NCI-H2196 (cell line): ENCODE results near the gene RBFOX2.
"Not testable (repeated sequence)": the region's sequence is repeated elsewhere in the genome, so short reads cannot be mapped to it uniquely, and the experiment has no call there.

Experiments used
- DNase-seq: peaks from one replicate; lab custom pipeline; 2025; ENCODE audit not compliant: unreplicated experiment; lab: John Stamatoyannopoulos, UW

RBFOX2 gene

GRCh38 chr22:35791788-35792187, 236.8 kb downstream of the RBFOX2 start:
- not testable (repeated sequence) for DNase-seq

- DNase-seq, result no peak
Observed at GRCh38 chr22:35785181-35785923, 243.3 kb downstream of the RBFOX2 start.

- DNase-seq, result no peak
Observed at GRCh38 chr22:35784633-35785032, 244.0 kb downstream of the RBFOX2 start.

GRCh38 chr22:35783943-35784614, 244.5 kb downstream of the RBFOX2 start:
- DNase-seq, result no peak

GRCh38 chr22:35782504-35782903, 246.1 kb downstream of the RBFOX2 start:
- no peak for DNase-seq

- no peak for DNase-seq
Observed at GRCh38 chr22:35781898-35782297, 246.7 kb downstream of the RBFOX2 start.

- DNase-seq, result no peak
Observed at GRCh38 chr22:35777335-35777975, 251.2 kb downstream of the RBFOX2 start.

GRCh38 chr22:35775339-35775738, 253.3 kb downstream of the RBFOX2 start:
- no peak for DNase-seq

- no peak for DNase-seq
Observed at GRCh38 chr22:35769974-35770373, 258.6 kb downstream of the RBFOX2 start.

- DNase-seq, result no peak
Observed at GRCh38 chr22:35766654-35767580, 261.7 kb downstream of the RBFOX2 start.

- no peak for DNase-seq
Observed at GRCh38 chr22:35761037-35761436, 267.6 kb downstream of the RBFOX2 start.

- DNase-seq, result no peak
Observed at GRCh38 chr22:35758394-35758793, 270.2 kb downstream of the RBFOX2 start.

GRCh38 chr22:35756722-35757121, 271.9 kb downstream of the RBFOX2 start:
- DNase-seq, result no peak

GRCh38 chr22:35754761-35755160, 273.9 kb downstream of the RBFOX2 start:
- no peak for DNase-seq

- DNase-seq, result no peak
Observed at GRCh38 chr22:35752863-35753189, 275.8 kb downstream of the RBFOX2 start.

GRCh38 chr22:35752006-35752862, 276.4 kb downstream of the RBFOX2 start:
- DNase-seq, result no peak

- no peak for DNase-seq
Observed at GRCh38 chr22:35749808-35750207, 278.8 kb downstream of the RBFOX2 start.

GRCh38 chr22:35746946-35747703, 281.5 kb downstream of the RBFOX2 start:
- DNase-seq, result no peak

- no peak for DNase-seq
Observed at GRCh38 chr22:35746248-35746647, 282.4 kb downstream of the RBFOX2 start.
